ENCODE measurements around the gene ALDH1A1.

The ALDH1A1 gene

GRCh38 chr9:72952914-72953313, at the start of gene ALDH1A1:
ALDH1A1 (minus strand) TSS chr9:72953053; CDS start chr9:72953000, 53 bp downstream.
- Mint-ChIP-seq H3K4me1 (no peaks in the 10 kb centered on the region), H3K27ac (no peak within 1 kb of the TSS), H3K4me3 (no peak within 1 kb of the TSS), H3K36me3 (no peaks in the 10 kb centered on the region), H3K9me3 (no peaks in the 10 kb centered on the region)
- no peak for ATAC-seq
- DNase-seq (ENCODE audit: low spot score in 2 of 2) = no peak

GRCh38 chr9:73001860-73002259, 49.0 kb upstream of the ALDH1A1 start:
- ATAC-seq (no peak), DNase-seq (ENCODE audit: low spot score in 2 of 2) (no peak)
- no peaks in the 10 kb centered on the region for H3K4me1 Mint-ChIP-seq

GRCh38 chr9:72998363-72998762, 45.5 kb upstream of the ALDH1A1 start:
- Mint-ChIP-seq H3K36me3 (no peaks in the 10 kb centered on the region), H3K4me1 (peaks cover 8% of the 10 kb centered on the region), H3K9me3 (no peaks in the 10 kb centered on the region), H3K27ac (no peak overlapping the region), H3K4me3 (no peak overlapping the region)
- ATAC-seq = no peak
- DNase-seq (ENCODE audit: low spot score in 2 of 2) = no peak

More at GRCh38 chr9:73001860-73002259, 49.0 kb upstream of the ALDH1A1 start:
- Mint-ChIP-seq H3K4me3 (no peak overlapping the region), H3K27ac (no peak overlapping the region), H3K36me3 (no peaks in the 10 kb centered on the region), H3K9me3 (no peaks in the 10 kb centered on the region)

- H3K36me3 Mint-ChIP-seq = no peaks in the 10 kb centered on the region
- ATAC-seq = peak; percentile 36
- H3K27ac Mint-ChIP-seq = no peak overlapping the region
- no peak overlapping the region for H3K4me3 Mint-ChIP-seq
- no peaks in the 10 kb centered on the region for H3K9me3 Mint-ChIP-seq
- H3K4me1 Mint-ChIP-seq = peaks cover 8% of the 10 kb centered on the region
- DNase-seq (ENCODE audit: low spot score in 2 of 2) = no peak
These were observed 44.6 kb upstream of the ALDH1A1 start for GRCh38 chr9:72997387-72997995.

- no peak overlapping the region for H3K27ac Mint-ChIP-seq
- ATAC-seq (no peak), DNase-seq (ENCODE audit: low spot score in 2 of 2) (no peak)
- H3K4me3 Mint-ChIP-seq = no peak overlapping the region
- H3K4me1 Mint-ChIP-seq = peaks cover 8% of the 10 kb centered on the region
- H3K9me3 Mint-ChIP-seq = no peaks in the 10 kb centered on the region
- H3K36me3 Mint-ChIP-seq = no peaks in the 10 kb centered on the region
These were observed 43.9 kb upstream of the ALDH1A1 start for GRCh38 chr9:72996684-72997314.

- peaks cover 8% of the 10 kb centered on the region for H3K4me1 Mint-ChIP-seq
- H3K9me3 Mint-ChIP-seq = no peaks in the 10 kb centered on the region
- no peak overlapping the region for H3K4me3 Mint-ChIP-seq
- no peaks in the 10 kb centered on the region for H3K36me3 Mint-ChIP-seq
- ATAC-seq (no peak), DNase-seq (ENCODE audit: low spot score in 2 of 2) (no peak)
- no peak overlapping the region for H3K27ac Mint-ChIP-seq
These were observed 43.3 kb upstream of the ALDH1A1 start for GRCh38 chr9:72996114-72996513.

- H3K4me1 Mint-ChIP-seq = peaks cover 8% of the 10 kb centered on the region
- ATAC-seq = no peak
These were observed 42.5 kb upstream of the ALDH1A1 start for GRCh38 chr9:72995131-72996024.

GRCh38 chr9:72991772-72992171, 38.9 kb upstream of the ALDH1A1 start:
- no peak for ATAC-seq

More at GRCh38 chr9:72995131-72996024, 42.5 kb upstream of the ALDH1A1 start:
- Mint-ChIP-seq H3K27ac (no peak overlapping the region), H3K36me3 (no peaks in the 10 kb centered on the region), H3K9me3 (no peaks in the 10 kb centered on the region), H3K4me3 (no peak overlapping the region)
- DNase-seq (ENCODE audit: low spot score in 2 of 2) = no peak

GRCh38 chr9:72990397-72991182, 37.7 kb upstream of the ALDH1A1 start:
- Mint-ChIP-seq H3K36me3 (no peaks in the 10 kb centered on the region), H3K27ac (no peak overlapping the region), H3K4me1 (peaks cover 8% of the 10 kb centered on the region), H3K9me3 (no peaks in the 10 kb centered on the region), H3K4me3 (no peak overlapping the region)
- DNase-seq (ENCODE audit: low spot score in 2 of 2) = no peak
- ATAC-seq = no peak

More at GRCh38 chr9:72991772-72992171, 38.9 kb upstream of the ALDH1A1 start:
- peaks cover 8% of the 10 kb centered on the region for H3K4me1 Mint-ChIP-seq
- no peak for DNase-seq (ENCODE audit: low spot score in 2 of 2)
- no peaks in the 10 kb centered on the region for H3K9me3 Mint-ChIP-seq
- H3K4me3 Mint-ChIP-seq = no peak overlapping the region
- no peaks in the 10 kb centered on the region for H3K36me3 Mint-ChIP-seq
- H3K27ac Mint-ChIP-seq = no peak overlapping the region

GRCh38 chr9:72986522-72987116, 33.8 kb upstream of the ALDH1A1 start:
- Mint-ChIP-seq H3K4me3 (no peak overlapping the region), H3K36me3 (no peaks in the 10 kb centered on the region), H3K9me3 (no peaks in the 10 kb centered on the region), H3K4me1 (no peaks in the 10 kb centered on the region), H3K27ac (no peak overlapping the region)
- ATAC-seq (no peak), DNase-seq (ENCODE audit: low spot score in 2 of 2) (no peak)

- no peaks in the 10 kb centered on the region for H3K4me1 Mint-ChIP-seq
- ATAC-seq = no peak
- no peak overlapping the region for H3K27ac Mint-ChIP-seq
- H3K4me3 Mint-ChIP-seq = no peak overlapping the region
- H3K9me3 Mint-ChIP-seq = no peaks in the 10 kb centered on the region
- H3K36me3 Mint-ChIP-seq = no peaks in the 10 kb centered on the region
- no peak for DNase-seq (ENCODE audit: low spot score in 2 of 2)
These were observed 32.9 kb upstream of the ALDH1A1 start for GRCh38 chr9:72985746-72986145.

GRCh38 chr9:72984991-72985390, 32.1 kb upstream of the ALDH1A1 start:
- Mint-ChIP-seq H3K9me3 (no peaks in the 10 kb centered on the region), H3K27ac (no peak overlapping the region), H3K4me1 (no peaks in the 10 kb centered on the region), H3K4me3 (no peak overlapping the region), H3K36me3 (no peaks in the 10 kb centered on the region)
- no peak for ATAC-seq
- DNase-seq (ENCODE audit: low spot score in 2 of 2) = no peak

- DNase-seq (ENCODE audit: low spot score in 2 of 2) (no peak), ATAC-seq (no peak)
- no peaks in the 10 kb centered on the region for H3K9me3 Mint-ChIP-seq
- no peak overlapping the region for H3K27ac Mint-ChIP-seq
- H3K4me1 Mint-ChIP-seq = no peaks in the 10 kb centered on the region
- H3K4me3 Mint-ChIP-seq = no peak overlapping the region
- H3K36me3 Mint-ChIP-seq = no peaks in the 10 kb centered on the region
These were observed 31.5 kb upstream of the ALDH1A1 start for GRCh38 chr9:72984226-72984947.

- Mint-ChIP-seq H3K4me1 (no peaks in the 10 kb centered on the region), H3K36me3 (no peaks in the 10 kb centered on the region), H3K27ac (no peak overlapping the region), H3K4me3 (no peak overlapping the region), H3K9me3 (no peaks in the 10 kb centered on the region)
- ATAC-seq = no peak
- DNase-seq (ENCODE audit: low spot score in 2 of 2) = no peak
These were observed 30.8 kb upstream of the ALDH1A1 start for GRCh38 chr9:72983512-72984225.
